Measurements from ENCODE around the gene ZIM2. TPM values are rescaled to one million over a fixed set of nuclear protein-coding genes. Genes with fewer than 3 reads are reported as not detected.

Gene ZIM2
- total RNA-seq, 1 experiment from 2014 or later, result 4.8 TPM

- DNase-seq (ENCODE audit: low read depth), result peak; percentile 92
Observed at GRCh38 chr19:56838909-56839651, 1.4 kb downstream of the ZIM2 start.

- peak; percentile 88 for DNase-seq (ENCODE audit: low read depth)
Observed at GRCh38 chr19:56838024-56838908, 2.3 kb downstream of the ZIM2 start.

GRCh38 chr19:56837492-56838023 is 3.0 kb downstream of the ZIM2 start:
- DNase-seq (ENCODE audit: low read depth), result peak; percentile 95

- peak; percentile 70 for DNase-seq (ENCODE audit: low read depth)
Observed at GRCh38 chr19:56837004-56837403, 3.5 kb downstream of the ZIM2 start.

- no peak for DNase-seq (ENCODE audit: low read depth)
Observed at GRCh38 chr19:56836059-56836458, 4.5 kb downstream of the ZIM2 start.

- DNase-seq (ENCODE audit: low read depth), result no peak
Observed at GRCh38 chr19:56835401-56835800, 5.1 kb downstream of the ZIM2 start.

GRCh38 chr19:56834564-56835375 is 5.8 kb downstream of the ZIM2 start:
- peak; percentile 48 for DNase-seq (ENCODE audit: low read depth)

GRCh38 chr19:56832352-56832928 is 8.1 kb downstream of the ZIM2 start:
- DNase-seq (ENCODE audit: low read depth), result no peak

GRCh38 chr19:56831255-56831654 is 9.3 kb downstream of the ZIM2 start:
- DNase-seq (ENCODE audit: low read depth), result no peak

GRCh38 chr19:56829596-56829995 is 10.9 kb downstream of the ZIM2 start:
- no peak for DNase-seq (ENCODE audit: low read depth)

GRCh38 chr19:56827708-56828107 is 12.8 kb downstream of the ZIM2 start:
- no peak for DNase-seq (ENCODE audit: low read depth)

- DNase-seq (ENCODE audit: low read depth), result no peak
Observed at GRCh38 chr19:56823956-56824355, 16.6 kb downstream of the ZIM2 start.

- no peak for DNase-seq (ENCODE audit: low read depth)
Observed at GRCh38 chr19:56823417-56823816, 17.1 kb downstream of the ZIM2 start.

- DNase-seq (ENCODE audit: low read depth), result no peak
Observed at GRCh38 chr19:56822755-56823154, 17.8 kb downstream of the ZIM2 start.

GRCh38 chr19:56821675-56822074 is 18.9 kb downstream of the ZIM2 start:
- no peak for DNase-seq (ENCODE audit: low read depth)

- DNase-seq (ENCODE audit: low read depth), result no peak
Observed at GRCh38 chr19:56821209-56821608, 19.3 kb downstream of the ZIM2 start.

GRCh38 chr19:56819166-56819565 is 21.4 kb downstream of the ZIM2 start:
- DNase-seq (ENCODE audit: low read depth), result no peak

GRCh38 chr19:56814656-56815055 is 25.9 kb downstream of the ZIM2 start:
- no peak for DNase-seq (ENCODE audit: low read depth)

- no peak for DNase-seq (ENCODE audit: low read depth)
Observed at GRCh38 chr19:56813531-56813930, 27.0 kb downstream of the ZIM2 start.

GRCh38 chr19:56811480-56811879 is 29.0 kb downstream of the ZIM2 start:
- no peak for DNase-seq (ENCODE audit: low read depth)

- no peak for DNase-seq (ENCODE audit: low read depth)
Observed at GRCh38 chr19:56810260-56810659, 30.3 kb downstream of the ZIM2 start.
